HUDEP-2 (cell line): Measurements from ENCODE around the gene CDK4.
A peak's percentile ranks its signal among the peaks of the same experiment; 100 is the strongest.

ENCODE experiments used
- DNase-seq, 76 experiments: peaks; one replicate each; lab custom pipeline; 2025; ENCODE audit not compliant: unreplicated experiment in 76 of 76; lab: John Stamatoyannopoulos, UW

Gene CDK4

GRCh38 chr12:57758552-57759359 lies 6.6 kb upstream of the CDK4 start:
- no peak for DNase-seq

GRCh38 chr12:57757771-57758170 lies 5.7 kb upstream of the CDK4 start:
- DNase-seq, result no peak

GRCh38 chr12:57756406-57757341 lies 4.6 kb upstream of the CDK4 start:
- DNase-seq, result peak in 54 of 76 experiments; percentile 6 to 65 (median 34)

GRCh38 chr12:57755454-57756372 lies 3.6 kb upstream of the CDK4 start:
- DNase-seq, result peak in 1 of 76 experiments; percentile 0

GRCh38 chr12:57755194-57755453 lies 3.0 kb upstream of the CDK4 start:
- DNase-seq, result no peak

GRCh38 chr12:57754411-57755193 lies 2.5 kb upstream of the CDK4 start, which contains the start of gene MARCHF9:
MARCHF9 (plus strand) TSS chr12:57755103; CDS start chr12:57755529, 426 bp downstream.
- peak in 45 of 76 experiments; percentile 2 to 61 (median 37) for DNase-seq

- peak in 22 of 76 experiments; percentile 7 to 49 (median 20) for DNase-seq
Measured at GRCh38 chr12:57753756-57754337, 1.7 kb upstream of the CDK4 start.

GRCh38 chr12:57752668-57753000 lies 524 bp upstream of the CDK4 start:
- no peak for DNase-seq

GRCh38 chr12:57751432-57751787 lies 700 bp downstream of the CDK4 start:
- peak in 3 of 76 experiments; percentile 37 to 49 (median 40) for DNase-seq

- DNase-seq, result no peak
Measured at GRCh38 chr12:57750561-57751431, 1.3 kb downstream of the CDK4 start.

GRCh38 chr12:57749061-57749460 lies 3.0 kb downstream of the CDK4 start:
- DNase-seq, result peak in 1 of 76 experiments; percentile 2

- peak in 2 of 76 experiments; percentile 17 to 28 for DNase-seq
Measured at GRCh38 chr12:57746025-57746424, 6.1 kb downstream of the CDK4 start.

- DNase-seq, result peak in 7 of 76 experiments; percentile 10 to 39 (median 27)
Measured at GRCh38 chr12:57745485-57745881, 6.6 kb downstream of the CDK4 start.

- DNase-seq, result peak in 75 of 76 experiments; percentile 60 to 96 (median 90)
Measured at GRCh38 chr12:57744777-57745484, 7.2 kb downstream of the CDK4 start, which contains the start of gene TSPAN31. TSPAN31 (plus strand) TSS chr12:57745039; CDS start chr12:57745155, 116 bp downstream.

GRCh38 chr12:57744194-57744776 lies 7.8 kb downstream of the CDK4 start:
- peak in 49 of 76 experiments; percentile 26 to 79 (median 63) for DNase-seq

GRCh38 chr12:57743769-57744168 lies 8.3 kb downstream of the CDK4 start:
- no peak for DNase-seq
